ENCODE data around the gene KIF6.

KIF6 gene

DNA sequence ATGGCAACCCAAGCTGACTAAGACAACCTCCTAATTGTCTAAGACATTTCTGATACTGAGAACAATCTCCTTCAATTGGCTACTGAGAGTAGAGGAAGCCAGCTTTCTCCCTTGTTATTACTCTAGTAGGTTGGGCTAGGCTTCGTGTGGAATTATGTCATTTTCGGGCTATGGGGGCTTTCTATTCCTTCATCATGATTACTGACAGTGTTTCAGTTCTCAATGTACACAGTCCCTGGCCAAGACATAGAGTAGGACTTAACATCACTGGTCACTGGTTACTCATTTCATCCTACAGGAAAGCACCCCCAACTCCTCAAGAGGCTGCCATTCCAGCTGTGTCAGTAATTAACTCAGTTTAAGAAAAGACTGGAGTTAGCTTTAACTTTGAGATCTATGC, 100.0 kb downstream of the KIF6 start:
- in situ Hi-C loops (cut with HindIII; ENCODE audit: low sequenced_read_pairs), result no loop called here
- H3K4me3 ChIP-seq (ENCODE audit: low read depth, low read length), result no peak overlapping the region
- TF ChIP-seq CTCF (IDR thresholded peaks at IDR 0.05; ENCODE audit: low read depth, low read length, missing control alignments), result no peak
- DNase-seq (ENCODE audit: low read depth), result no peak

DNA sequence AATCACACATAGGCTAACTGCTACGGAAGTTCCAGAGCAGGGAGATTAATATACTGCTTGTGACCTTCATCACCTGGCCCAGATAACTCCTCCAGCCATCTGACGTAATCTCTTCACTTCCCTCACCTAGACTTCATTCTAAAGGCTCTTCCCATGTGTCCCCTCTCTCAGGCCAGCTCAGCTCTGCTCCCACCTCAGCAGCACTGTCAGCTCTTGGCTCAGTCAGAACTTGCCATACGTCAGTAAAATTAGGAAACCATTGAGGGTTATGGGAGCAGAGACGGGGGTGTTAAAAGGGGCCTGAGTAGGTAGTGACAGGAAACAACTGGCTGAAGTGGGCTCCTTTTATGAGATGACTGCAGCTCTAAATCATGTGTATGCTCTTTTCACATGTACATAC, 101.5 kb downstream of the KIF6 start:
- DNase-seq (ENCODE audit: low read depth), result no peak
- in situ Hi-C loops (cut with HindIII; ENCODE audit: low sequenced_read_pairs), result no loop called here
- no peak overlapping the region for H3K4me3 ChIP-seq (ENCODE audit: low read depth, low read length)
- TF ChIP-seq CTCF (IDR thresholded peaks at IDR 0.05; ENCODE audit: low read depth, low read length, missing control alignments), result no peak

DNA sequence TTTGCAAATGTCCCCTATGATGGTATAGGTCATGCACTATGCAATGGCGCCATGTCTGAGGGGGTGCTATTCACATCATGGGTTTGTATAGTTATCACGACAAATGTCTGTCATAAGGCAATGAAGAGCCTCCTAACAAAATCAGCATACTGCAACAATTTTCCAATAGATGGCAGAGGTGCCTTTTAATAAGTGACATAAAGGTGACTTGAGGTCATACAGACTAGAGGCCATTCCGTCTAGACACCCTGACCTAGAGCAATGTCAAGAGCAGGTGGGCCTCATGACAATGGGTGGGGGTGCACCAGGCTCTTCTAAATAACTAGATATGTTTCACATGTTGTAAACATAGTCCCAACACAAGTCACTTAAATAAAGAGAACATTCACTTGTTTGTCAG, 107.7 kb downstream of the KIF6 start:
- no peak overlapping the region for H3K4me3 ChIP-seq (ENCODE audit: low read depth, low read length)
- DNase-seq (ENCODE audit: low read depth), result no peak
- in situ Hi-C loops (cut with HindIII; ENCODE audit: low sequenced_read_pairs), result no loop called here
- no peak for TF ChIP-seq CTCF (IDR thresholded peaks at IDR 0.05; ENCODE audit: low read depth, low read length, missing control alignments)

- in situ Hi-C loops (cut with HindIII; ENCODE audit: low sequenced_read_pairs), result no loop called here
- H3K4me3 ChIP-seq (ENCODE audit: low read depth, low read length), result no peak overlapping the region
- no peak for TF ChIP-seq CTCF (IDR thresholded peaks at IDR 0.05; ENCODE audit: low read depth, low read length, missing control alignments)
- DNase-seq (ENCODE audit: low read depth), result peak; percentile 12
Measured at GRCh38 chr6:39617026-39617425, 108.2 kb downstream of the KIF6 start.

- H3K4me3 ChIP-seq (ENCODE audit: low read depth, low read length), result no peak overlapping the region
- in situ Hi-C loops (cut with HindIII; ENCODE audit: low sequenced_read_pairs), result no loop called here
Measured at GRCh38 chr6:39615622-39616021, 109.6 kb downstream of the KIF6 start.

DNA sequence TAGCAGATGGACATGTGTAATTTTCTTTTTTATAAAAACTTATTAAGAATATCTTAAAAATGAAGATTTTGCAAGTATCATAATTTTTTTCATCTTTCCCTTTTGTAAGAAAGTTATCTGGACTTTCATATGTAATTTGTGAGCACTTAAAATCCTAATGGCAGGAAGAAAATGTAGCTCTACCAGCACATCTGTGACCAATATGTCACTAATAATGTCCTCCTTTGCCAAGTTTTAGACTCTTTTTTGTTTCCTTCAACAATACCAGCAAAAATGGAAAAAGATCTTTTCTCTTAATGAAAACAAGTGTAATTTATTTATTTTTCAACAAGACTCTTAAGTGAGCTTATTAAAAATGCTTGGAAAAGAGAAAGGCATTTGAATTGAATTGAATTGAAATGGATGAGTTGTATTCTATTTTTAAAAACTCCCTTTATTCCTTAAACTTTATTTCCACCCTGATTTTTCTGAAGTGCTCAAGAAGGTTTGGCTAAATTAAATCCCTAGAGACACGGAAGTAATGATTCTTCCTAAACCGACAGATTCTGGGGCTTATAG, 110.7 kb downstream of the KIF6 start:
- in situ Hi-C loops (cut with HindIII; ENCODE audit: low sequenced_read_pairs), result no loop called here
- no peak for TF ChIP-seq CTCF (IDR thresholded peaks at IDR 0.05; ENCODE audit: low read depth, low read length, missing control alignments)

More at GRCh38 chr6:39615622-39616021, 109.6 kb downstream of the KIF6 start:
- TF ChIP-seq CTCF (IDR thresholded peaks at IDR 0.05; ENCODE audit: low read depth, low read length, missing control alignments), result no peak
- no peak for DNase-seq (ENCODE audit: low read depth)

DNA sequence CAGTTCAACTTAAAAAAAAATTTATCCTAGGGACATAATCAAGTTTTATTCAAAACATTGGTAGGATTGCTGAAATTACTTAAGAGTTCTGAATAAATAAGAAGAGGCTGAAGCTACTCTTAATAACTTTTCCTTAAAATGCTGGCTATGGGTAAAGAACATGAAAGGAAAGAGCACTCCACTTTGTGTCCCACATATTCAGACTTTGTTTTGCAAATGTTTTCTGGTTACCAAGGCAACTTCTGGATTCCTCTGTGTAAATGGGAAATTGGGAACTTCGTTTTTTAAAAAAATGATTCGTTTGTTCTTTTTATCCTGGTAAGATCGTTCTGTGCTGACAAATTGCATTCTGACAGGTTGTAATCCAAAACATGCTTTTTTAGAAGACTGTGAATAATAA, 115.0 kb downstream of the KIF6 start:
- DNase-seq (ENCODE audit: low read depth), result peak; percentile 22
- in situ Hi-C loops (cut with HindIII; ENCODE audit: low sequenced_read_pairs), result no loop called here
- TF ChIP-seq CTCF (IDR thresholded peaks at IDR 0.05; ENCODE audit: low read depth, low read length, missing control alignments), result no peak
- H3K4me3 ChIP-seq (ENCODE audit: low read depth, low read length), result no peak overlapping the region

More for the DNA sequence above, 110.7 kb downstream of the KIF6 start:
- no peak for DNase-seq (ENCODE audit: low read depth)
- H3K4me3 ChIP-seq (ENCODE audit: low read depth, low read length), result no peak overlapping the region
